LNCaP clone FGC (cell line): ENCODE results near the gene APOH.

ENCODE experiments used
- DNase-seq: peaks from one replicate; pipeline ENCODE4 v3.0.0-alpha.2; 2011; ENCODE audit warnings: low read depth
- H3K4me3 ChIP-seq: 2 replicates; pipeline ENCODE4 v1.5.1; 2011; ENCODE audit warnings: mild to moderate bottlenecking, low read depth, low read length, control low read depth
- CTCF ChIP-seq: IDR thresholded peaks from 2 replicates; pipeline ENCODE4 v1.5.1; 2012; ENCODE audit warnings: mild to moderate bottlenecking; ENCODE audit not compliant: control insufficient read depth, insufficient read depth; ENCODE audit errors: extremely low read depth

The APOH gene

GRCh38 chr17:66228887-66229782 lies at the start of gene APOH:
Gene APOH (minus strand): TSS chr17:66229415. CDS start chr17:66229379, 36 bp downstream.
- no peak for DNase-seq
- no peak for TF ChIP-seq CTCF
- no peak within 1 kb of the TSS for H3K4me3 ChIP-seq

GRCh38 chr17:66277191-66277590 lies 48.0 kb upstream of the APOH start:
- DNase-seq = no peak
- no peak for TF ChIP-seq CTCF
- no peak overlapping the region for H3K4me3 ChIP-seq

GRCh38 chr17:66276328-66276937 lies 47.2 kb upstream of the APOH start:
- TF ChIP-seq CTCF = no peak
- no peak for DNase-seq
- H3K4me3 ChIP-seq = no peak overlapping the region

- peak; percentile 82 for DNase-seq
- TF ChIP-seq CTCF = no peak
- H3K4me3 ChIP-seq = no peak overlapping the region
These were observed 46.4 kb upstream of the APOH start for GRCh38 chr17:66275651-66276050.

GRCh38 chr17:66273586-66273848 lies 44.3 kb upstream of the APOH start:
- no peak overlapping the region for H3K4me3 ChIP-seq
- no peak for TF ChIP-seq CTCF
- DNase-seq = no peak

GRCh38 chr17:66272811-66273585 lies 43.8 kb upstream of the APOH start:
- no peak overlapping the region for H3K4me3 ChIP-seq
- TF ChIP-seq CTCF = no peak
- no peak for DNase-seq
